Stimulated activated naive CD8-positive, alpha-beta T cell treated with anti-CD3 and anti-CD28 coated beads, Interleukin-15, Interleukin-2, amounts not matched to agents 100 ng/mL and 50 ng/mL, for 24 hours (primary cell): ENCODE measurements around the gene ADCY5.

ENCODE experiments used
- H3K27ac Mint-ChIP-seq: one replicate; pipeline ENCODE4 v1.8.0; 2021; ENCODE audit warnings: mild to moderate bottlenecking, mixed read lengths
- H3K27me3 Mint-ChIP-seq: one replicate; pipeline ENCODE4 v1.8.0; 2021; ENCODE audit warnings: mixed read lengths
- H3K36me3 Mint-ChIP-seq: one replicate; pipeline ENCODE4 v1.8.0; 2021; ENCODE audit warnings: low read depth, mixed read lengths
- H3K4me1 Mint-ChIP-seq: one replicate; pipeline ENCODE4 v1.8.0; 2021; ENCODE audit warnings: low read depth, mixed read lengths
- H3K4me3 Mint-ChIP-seq: one replicate; pipeline ENCODE4 v1.8.0; 2021; ENCODE audit warnings: mild to moderate bottlenecking, mixed read lengths
- H3K9me3 Mint-ChIP-seq: one replicate; pipeline ENCODE4 v1.8.0; 2021; ENCODE audit warnings: mixed read lengths

ADCY5 gene

GRCh38 chr3:123476967-123477750 is 28.3 kb upstream of the ADCY5 start:
- Mint-ChIP-seq H3K4me3 (no peak overlapping the region), H3K27me3 (peaks cover 31% of the 10 kb centered on the region)

GRCh38 chr3:123475786-123476185 is 26.9 kb upstream of the ADCY5 start:
- Mint-ChIP-seq H3K9me3 (no peaks in the 10 kb centered on the region), H3K36me3 (no peaks in the 10 kb centered on the region), H3K27me3 (peaks cover 34% of the 10 kb centered on the region), H3K27ac (no peak overlapping the region), H3K4me1 (no peaks in the 10 kb centered on the region), H3K4me3 (no peak overlapping the region)

More at GRCh38 chr3:123476967-123477750, 28.3 kb upstream of the ADCY5 start:
- H3K36me3 Mint-ChIP-seq: no peaks in the 10 kb centered on the region
- H3K4me1 Mint-ChIP-seq: no peaks in the 10 kb centered on the region
- no peaks in the 10 kb centered on the region for H3K9me3 Mint-ChIP-seq
- no peak overlapping the region for H3K27ac Mint-ChIP-seq

GRCh38 chr3:123471106-123471505 is 22.2 kb upstream of the ADCY5 start:
- Mint-ChIP-seq H3K27ac (no peak overlapping the region), H3K36me3 (no peaks in the 10 kb centered on the region), H3K9me3 (no peaks in the 10 kb centered on the region)

GRCh38 chr3:123469323-123469995 is 20.6 kb upstream of the ADCY5 start:
- Mint-ChIP-seq H3K4me1 (no peaks in the 10 kb centered on the region), H3K36me3 (no peaks in the 10 kb centered on the region), H3K9me3 (no peaks in the 10 kb centered on the region), H3K4me3 (no peak overlapping the region), H3K27me3 (peaks cover 15% of the 10 kb centered on the region), H3K27ac (no peak overlapping the region)

More at GRCh38 chr3:123471106-123471505, 22.2 kb upstream of the ADCY5 start:
- peaks cover 18% of the 10 kb centered on the region for H3K27me3 Mint-ChIP-seq
- H3K4me1 Mint-ChIP-seq: no peaks in the 10 kb centered on the region
- H3K4me3 Mint-ChIP-seq: no peak overlapping the region

GRCh38 chr3:123467046-123467445 is 18.2 kb upstream of the ADCY5 start:
- Mint-ChIP-seq H3K4me3 (no peak overlapping the region), H3K27me3 (peaks cover 14% of the 10 kb centered on the region), H3K9me3 (no peaks in the 10 kb centered on the region), H3K27ac (no peak overlapping the region), H3K4me1 (no peaks in the 10 kb centered on the region), H3K36me3 (no peaks in the 10 kb centered on the region)

GRCh38 chr3:123464211-123464610 is 15.3 kb upstream of the ADCY5 start:
- Mint-ChIP-seq H3K9me3 (no peaks in the 10 kb centered on the region), H3K27me3 (peaks cover 15% of the 10 kb centered on the region), H3K4me3 (no peak overlapping the region), H3K27ac (no peak overlapping the region), H3K4me1 (no peaks in the 10 kb centered on the region), H3K36me3 (no peaks in the 10 kb centered on the region)

- H3K27me3 Mint-ChIP-seq: peaks cover 20% of the 10 kb centered on the region
- no peak overlapping the region for H3K27ac Mint-ChIP-seq
These were observed 11.0 kb upstream of the ADCY5 start for GRCh38 chr3:123459862-123460261.

GRCh38 chr3:123458255-123458654 is 9.4 kb upstream of the ADCY5 start:
- no peak overlapping the region for H3K4me3 Mint-ChIP-seq
- H3K27me3 Mint-ChIP-seq: peaks cover 20% of the 10 kb centered on the region

More at GRCh38 chr3:123459862-123460261, 11.0 kb upstream of the ADCY5 start:
- Mint-ChIP-seq H3K9me3 (no peaks in the 10 kb centered on the region), H3K4me1 (no peaks in the 10 kb centered on the region), H3K36me3 (no peaks in the 10 kb centered on the region), H3K4me3 (no peak overlapping the region)

GRCh38 chr3:123457841-123458240 is 9.0 kb upstream of the ADCY5 start:
- no peaks in the 10 kb centered on the region for H3K4me1 Mint-ChIP-seq
- peaks cover 20% of the 10 kb centered on the region for H3K27me3 Mint-ChIP-seq
- no peaks in the 10 kb centered on the region for H3K36me3 Mint-ChIP-seq
- no peak overlapping the region for H3K27ac Mint-ChIP-seq
- H3K4me3 Mint-ChIP-seq: no peak overlapping the region
- H3K9me3 Mint-ChIP-seq: no peaks in the 10 kb centered on the region

More at GRCh38 chr3:123458255-123458654, 9.4 kb upstream of the ADCY5 start:
- Mint-ChIP-seq H3K27ac (no peak overlapping the region), H3K4me1 (no peaks in the 10 kb centered on the region), H3K9me3 (no peaks in the 10 kb centered on the region), H3K36me3 (no peaks in the 10 kb centered on the region)

- Mint-ChIP-seq H3K9me3 (no peaks in the 10 kb centered on the region), H3K36me3 (no peaks in the 10 kb centered on the region), H3K27ac (no peak overlapping the region), H3K4me1 (peaks cover 6% of the 10 kb centered on the region), H3K27me3 (peaks cover 28% of the 10 kb centered on the region), H3K4me3 (no peak overlapping the region)
These were observed 4.8 kb upstream of the ADCY5 start for GRCh38 chr3:123453675-123454074.

- H3K4me1 Mint-ChIP-seq: peaks cover 10% of the 10 kb centered on the region
- no peak overlapping the region for H3K27ac Mint-ChIP-seq
- H3K36me3 Mint-ChIP-seq: no peaks in the 10 kb centered on the region
- H3K27me3 Mint-ChIP-seq: peaks cover 35% of the 10 kb centered on the region
- H3K4me3 Mint-ChIP-seq: no peak overlapping the region
- no peaks in the 10 kb centered on the region for H3K9me3 Mint-ChIP-seq
These were observed 2.3 kb upstream of the ADCY5 start for GRCh38 chr3:123451186-123451585.

GRCh38 chr3:123449997-123450604 is 1.2 kb upstream of the ADCY5 start:
- peaks cover 10% of the 10 kb centered on the region for H3K4me1 Mint-ChIP-seq
- H3K4me3 Mint-ChIP-seq: peak overlapping the region; percentile 10
- peaks cover 39% of the 10 kb centered on the region for H3K27me3 Mint-ChIP-seq
- H3K27ac Mint-ChIP-seq: no peak overlapping the region
- no peaks in the 10 kb centered on the region for H3K36me3 Mint-ChIP-seq
- H3K9me3 Mint-ChIP-seq: no peaks in the 10 kb centered on the region

GRCh38 chr3:123449102-123449996 is 459 bp upstream of the ADCY5 start:
- H3K4me3 Mint-ChIP-seq: peak overlapping the region; percentile 10
- no peak overlapping the region for H3K27ac Mint-ChIP-seq
- peaks cover 43% of the 10 kb centered on the region for H3K27me3 Mint-ChIP-seq
- H3K36me3 Mint-ChIP-seq: no peaks in the 10 kb centered on the region
- H3K4me1 Mint-ChIP-seq: peaks cover 10% of the 10 kb centered on the region
- no peaks in the 10 kb centered on the region for H3K9me3 Mint-ChIP-seq

- Mint-ChIP-seq H3K4me3 (no peak overlapping the region), H3K9me3 (no peaks in the 10 kb centered on the region), H3K36me3 (no peaks in the 10 kb centered on the region), H3K27ac (no peak overlapping the region), H3K27me3 (peaks cover 48% of the 10 kb centered on the region), H3K4me1 (peaks cover 10% of the 10 kb centered on the region)
These were observed 957 bp downstream of the ADCY5 start for GRCh38 chr3:123447749-123448517.
